ENCODE results near the gene TMOD1. TPM values are rescaled to one million over a fixed set of nuclear protein-coding genes. Genes with fewer than 3 reads are reported as not detected.

The TMOD1 gene
- total RNA-seq, 1 experiment from 2014 or later, result not detected

- no peaks in the 10 kb centered on the region for H3K36me3 ChIP-seq (ENCODE audit: insufficient read depth, low read length)
- H3K27ac ChIP-seq (ENCODE audit: low read length), result no peak overlapping the region
- H3K9ac ChIP-seq (ENCODE audit: low read length), result no peak overlapping the region
- no peaks in the 10 kb centered on the region for H3K4me1 ChIP-seq (ENCODE audit: low read length)
- DNase-seq, result no peak
- no peaks in the 10 kb centered on the region for H3K9me2 ChIP-seq (replicated peaks; ENCODE audit: insufficient read depth, low read length)
- H2AFZ ChIP-seq (ENCODE audit: low read length), result no peak overlapping the region
- H3K4me2 ChIP-seq (ENCODE audit: low read depth, low read length, poor library complexity, severe bottlenecking), result no peak overlapping the region
- H4K20me1 ChIP-seq (ENCODE audit: insufficient read depth, low read depth, low read length), result no peaks in the 10 kb centered on the region
- no peaks in the 10 kb centered on the region for H3K79me2 ChIP-seq (ENCODE audit: low read length)
- no peaks in the 10 kb centered on the region for H3K27me3 ChIP-seq (ENCODE audit: low read length)
- no peak overlapping the region for H3K4me3 ChIP-seq (ENCODE audit: low read length)
- H3K9me3 ChIP-seq (ENCODE audit: low read length), result no peaks in the 10 kb centered on the region
Measured at GRCh38 chr9:97551308-97551707, 49.8 kb downstream of the TMOD1 start.

DNA sequence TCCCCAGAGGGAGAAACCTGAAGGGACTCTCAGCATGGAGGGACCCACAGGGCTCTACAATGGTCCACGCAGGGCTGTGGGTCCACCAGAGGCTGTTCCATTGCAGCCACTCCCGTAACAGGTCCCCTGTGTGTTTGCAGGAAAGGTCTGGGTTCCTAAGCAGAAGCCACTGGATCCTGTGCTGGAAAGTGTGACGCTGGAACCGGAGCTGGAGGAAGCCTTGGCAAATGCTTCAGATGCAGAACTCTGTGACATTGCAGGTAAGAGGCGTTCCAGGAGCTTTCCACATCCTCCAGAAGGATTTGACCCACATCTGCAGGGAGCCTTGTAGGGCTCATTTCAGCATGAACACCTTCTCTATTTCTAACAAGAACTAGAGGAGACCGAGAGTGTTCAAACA, 51.7 kb downstream of the TMOD1 start:
- Histone ChIP-seq H3K27ac (ENCODE audit: low read length) (no peak overlapping the region), H3K4me1 (ENCODE audit: low read length) (no peaks in the 10 kb centered on the region), H3K4me3 (ENCODE audit: low read length) (no peak overlapping the region), H3K4me2 (ENCODE audit: low read depth, low read length, poor library complexity, severe bottlenecking) (no peak overlapping the region), H3K27me3 (ENCODE audit: low read length) (no peaks in the 10 kb centered on the region), H3K36me3 (ENCODE audit: insufficient read depth, low read length) (no peaks in the 10 kb centered on the region), H4K20me1 (ENCODE audit: insufficient read depth, low read depth, low read length) (no peaks in the 10 kb centered on the region), H3K9ac (ENCODE audit: low read length) (no peak overlapping the region), H3K9me2 (replicated peaks; ENCODE audit: insufficient read depth, low read length) (no peaks in the 10 kb centered on the region), H2AFZ (ENCODE audit: low read length) (no peak overlapping the region), H3K9me3 (ENCODE audit: low read length) (no peaks in the 10 kb centered on the region), H3K79me2 (ENCODE audit: low read length) (no peaks in the 10 kb centered on the region)
- DNase-seq, result no peak

DNA sequence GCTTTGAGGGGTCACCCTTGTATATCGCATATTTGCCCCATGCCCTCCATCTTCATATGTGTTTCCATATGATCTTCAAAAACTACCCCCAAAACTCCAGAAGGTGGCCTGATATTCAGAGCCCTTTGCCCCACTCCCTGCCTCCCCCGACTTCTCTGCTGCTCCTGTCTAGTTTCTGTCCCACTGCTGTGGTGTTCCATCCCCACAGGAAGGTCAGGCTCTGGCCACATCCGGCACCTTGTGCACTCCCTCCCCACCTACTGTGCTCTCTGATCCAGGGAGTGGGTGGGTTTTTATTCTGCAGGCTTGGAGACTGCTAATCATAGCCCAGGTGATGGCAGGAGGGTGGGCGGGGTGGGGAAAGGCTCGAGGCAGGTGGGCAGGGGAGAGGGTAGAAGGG, 52.4 kb downstream of the TMOD1 start:
- Histone ChIP-seq H2AFZ (ENCODE audit: low read length) (no peak overlapping the region), H4K20me1 (ENCODE audit: insufficient read depth, low read depth, low read length) (no peaks in the 10 kb centered on the region), H3K79me2 (ENCODE audit: low read length) (no peaks in the 10 kb centered on the region), H3K9me2 (replicated peaks; ENCODE audit: insufficient read depth, low read length) (no peaks in the 10 kb centered on the region), H3K4me2 (ENCODE audit: low read depth, low read length, poor library complexity, severe bottlenecking) (no peak overlapping the region), H3K36me3 (ENCODE audit: insufficient read depth, low read length) (no peaks in the 10 kb centered on the region), H3K9ac (ENCODE audit: low read length) (no peak overlapping the region), H3K4me1 (ENCODE audit: low read length) (no peaks in the 10 kb centered on the region), H3K27me3 (ENCODE audit: low read length) (no peaks in the 10 kb centered on the region), H3K4me3 (ENCODE audit: low read length) (no peak overlapping the region), H3K9me3 (ENCODE audit: low read length) (no peaks in the 10 kb centered on the region), H3K27ac (ENCODE audit: low read length) (no peak overlapping the region)
- no peak for DNase-seq

DNA sequence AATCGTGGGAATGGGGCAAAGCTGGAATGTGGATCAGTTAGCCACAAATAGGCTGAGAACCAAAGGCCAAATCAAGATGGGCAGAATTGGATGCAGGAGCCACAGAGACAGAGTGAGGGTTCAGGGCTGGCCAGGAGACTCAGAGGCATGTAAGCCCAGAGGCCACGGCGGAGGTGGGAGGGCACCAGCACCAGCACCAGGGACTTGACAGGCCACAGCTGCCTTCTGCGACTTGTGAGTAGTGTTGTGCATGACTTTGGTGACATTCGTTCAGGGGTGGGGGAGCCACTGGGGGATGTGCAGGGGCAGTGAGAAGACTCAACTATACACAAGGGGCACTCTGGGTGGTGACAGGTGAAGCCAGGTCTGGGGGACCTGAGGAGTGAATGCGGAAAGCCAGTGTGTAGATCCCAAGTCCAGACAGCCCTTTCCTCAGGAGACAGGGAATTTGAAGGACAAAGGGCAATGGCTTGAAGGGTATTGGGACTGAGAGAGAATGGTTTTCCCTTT, 53.2 kb downstream of the TMOD1 start:
- no peak overlapping the region for H3K9ac ChIP-seq (ENCODE audit: low read length)
- H2AFZ ChIP-seq (ENCODE audit: low read length), result no peak overlapping the region
- no peak for DNase-seq
- no peaks in the 10 kb centered on the region for H3K79me2 ChIP-seq (ENCODE audit: low read length)
- H4K20me1 ChIP-seq (ENCODE audit: insufficient read depth, low read depth, low read length), result no peaks in the 10 kb centered on the region
- H3K9me2 ChIP-seq (replicated peaks; ENCODE audit: insufficient read depth, low read length), result no peaks in the 10 kb centered on the region
- H3K36me3 ChIP-seq (ENCODE audit: insufficient read depth, low read length), result no peaks in the 10 kb centered on the region
- H3K4me1 ChIP-seq (ENCODE audit: low read length), result no peaks in the 10 kb centered on the region
- no peak overlapping the region for H3K27ac ChIP-seq (ENCODE audit: low read length)
- H3K4me3 ChIP-seq (ENCODE audit: low read length), result no peak overlapping the region
- no peak overlapping the region for H3K4me2 ChIP-seq (ENCODE audit: low read depth, low read length, poor library complexity, severe bottlenecking)
- H3K27me3 ChIP-seq (ENCODE audit: low read length), result no peaks in the 10 kb centered on the region
- no peaks in the 10 kb centered on the region for H3K9me3 ChIP-seq (ENCODE audit: low read length)

DNA sequence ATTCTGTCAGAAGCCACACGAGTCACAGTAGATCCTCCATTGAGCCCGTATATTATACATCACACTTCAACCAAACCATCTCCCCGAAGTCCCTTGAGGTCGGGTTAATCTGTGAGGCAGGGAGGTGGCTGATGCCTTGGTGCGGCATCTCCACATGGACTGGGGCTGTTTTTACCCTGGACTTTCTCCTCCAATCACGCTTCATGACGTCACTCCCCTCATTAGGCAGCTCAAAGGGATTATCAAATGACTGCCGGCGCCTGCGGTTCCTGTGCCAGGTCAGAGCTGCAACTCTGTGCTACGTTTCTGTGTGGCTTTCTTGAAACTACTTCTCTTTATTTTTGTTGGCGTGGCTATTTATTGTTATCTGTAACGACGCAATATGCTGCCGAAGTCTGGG, 53.7 kb downstream of the TMOD1 start:
- H3K9me3 ChIP-seq (ENCODE audit: low read length), result no peaks in the 10 kb centered on the region
- H3K36me3 ChIP-seq (ENCODE audit: insufficient read depth, low read length), result no peaks in the 10 kb centered on the region
- H3K27ac ChIP-seq (ENCODE audit: low read length), result no peak overlapping the region
- no peaks in the 10 kb centered on the region for H3K27me3 ChIP-seq (ENCODE audit: low read length)
- no peak for DNase-seq
- H3K4me2 ChIP-seq (ENCODE audit: low read depth, low read length, poor library complexity, severe bottlenecking), result no peak overlapping the region
- H3K4me3 ChIP-seq (ENCODE audit: low read length), result no peak overlapping the region
- H3K4me1 ChIP-seq (ENCODE audit: low read length), result no peaks in the 10 kb centered on the region
- no peak overlapping the region for H2AFZ ChIP-seq (ENCODE audit: low read length)
- no peaks in the 10 kb centered on the region for H3K9me2 ChIP-seq (replicated peaks; ENCODE audit: insufficient read depth, low read length)
- no peaks in the 10 kb centered on the region for H3K79me2 ChIP-seq (ENCODE audit: low read length)
- H3K9ac ChIP-seq (ENCODE audit: low read length), result no peak overlapping the region
- no peaks in the 10 kb centered on the region for H4K20me1 ChIP-seq (ENCODE audit: insufficient read depth, low read depth, low read length)

DNA sequence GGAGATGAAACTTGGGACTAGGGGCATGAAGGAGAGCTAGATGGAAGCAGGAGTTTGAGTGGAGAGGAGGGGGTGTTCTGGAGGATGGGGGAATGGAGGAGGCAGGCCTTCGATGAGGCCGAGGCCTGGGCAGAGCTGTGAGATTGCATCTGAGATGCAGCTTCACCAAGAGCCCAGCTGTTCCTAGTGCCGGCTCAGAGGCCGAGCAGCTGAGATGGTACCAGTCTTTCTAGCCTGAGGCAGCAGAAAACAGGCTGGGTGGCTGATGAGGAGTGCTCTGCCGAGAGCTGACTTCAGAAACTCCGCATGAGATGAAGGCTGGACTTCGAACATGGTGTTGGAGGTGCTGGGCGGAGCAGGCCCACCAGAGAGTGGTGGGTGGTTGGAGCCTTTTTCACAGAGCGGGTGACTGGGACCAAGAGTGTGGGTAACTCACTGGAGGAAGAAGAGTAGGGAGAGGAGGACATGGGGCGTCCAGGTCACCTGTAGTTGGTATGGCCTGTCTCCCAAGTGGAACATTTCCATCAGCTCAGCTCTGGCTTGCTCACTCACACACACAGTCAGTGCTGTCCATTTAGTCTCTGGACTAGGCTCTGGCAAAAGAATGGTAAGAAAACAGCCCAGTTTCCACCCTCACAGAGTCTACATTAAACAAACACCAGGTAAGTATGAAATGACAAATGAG, 54.7 kb downstream of the TMOD1 start:
- Histone ChIP-seq H3K36me3 (ENCODE audit: insufficient read depth, low read length) (no peaks in the 10 kb centered on the region), H3K4me1 (ENCODE audit: low read length) (no peaks in the 10 kb centered on the region), H3K27me3 (ENCODE audit: low read length) (no peaks in the 10 kb centered on the region), H2AFZ (ENCODE audit: low read length) (no peak overlapping the region), H4K20me1 (ENCODE audit: insufficient read depth, low read depth, low read length) (no peaks in the 10 kb centered on the region), H3K9ac (ENCODE audit: low read length) (no peak overlapping the region), H3K4me2 (ENCODE audit: low read depth, low read length, poor library complexity, severe bottlenecking) (no peak overlapping the region), H3K9me3 (ENCODE audit: low read length) (no peaks in the 10 kb centered on the region), H3K27ac (ENCODE audit: low read length) (no peak overlapping the region), H3K79me2 (ENCODE audit: low read length) (no peaks in the 10 kb centered on the region), H3K9me2 (replicated peaks; ENCODE audit: insufficient read depth, low read length) (no peaks in the 10 kb centered on the region), H3K4me3 (ENCODE audit: low read length) (no peak overlapping the region)
- no peak for DNase-seq

GRCh38 chr9:97556721-97557605, 55.5 kb downstream of the TMOD1 start:
- H3K36me3 ChIP-seq (ENCODE audit: insufficient read depth, low read length), result no peaks in the 10 kb centered on the region
- H3K27me3 ChIP-seq (ENCODE audit: low read length), result no peaks in the 10 kb centered on the region
- H2AFZ ChIP-seq (ENCODE audit: low read length), result no peak overlapping the region
- H3K4me3 ChIP-seq (ENCODE audit: low read length), result no peak overlapping the region
- H4K20me1 ChIP-seq (ENCODE audit: insufficient read depth, low read depth, low read length), result no peaks in the 10 kb centered on the region
- H3K27ac ChIP-seq (ENCODE audit: low read length), result no peak overlapping the region
- H3K9me3 ChIP-seq (ENCODE audit: low read length), result no peaks in the 10 kb centered on the region
- DNase-seq, result no peak
- H3K79me2 ChIP-seq (ENCODE audit: low read length), result no peaks in the 10 kb centered on the region
- H3K9me2 ChIP-seq (replicated peaks; ENCODE audit: insufficient read depth, low read length), result no peaks in the 10 kb centered on the region
- H3K9ac ChIP-seq (ENCODE audit: low read length), result no peak overlapping the region
- H3K4me2 ChIP-seq (ENCODE audit: low read depth, low read length, poor library complexity, severe bottlenecking), result no peak overlapping the region
- H3K4me1 ChIP-seq (ENCODE audit: low read length), result no peaks in the 10 kb centered on the region

DNA sequence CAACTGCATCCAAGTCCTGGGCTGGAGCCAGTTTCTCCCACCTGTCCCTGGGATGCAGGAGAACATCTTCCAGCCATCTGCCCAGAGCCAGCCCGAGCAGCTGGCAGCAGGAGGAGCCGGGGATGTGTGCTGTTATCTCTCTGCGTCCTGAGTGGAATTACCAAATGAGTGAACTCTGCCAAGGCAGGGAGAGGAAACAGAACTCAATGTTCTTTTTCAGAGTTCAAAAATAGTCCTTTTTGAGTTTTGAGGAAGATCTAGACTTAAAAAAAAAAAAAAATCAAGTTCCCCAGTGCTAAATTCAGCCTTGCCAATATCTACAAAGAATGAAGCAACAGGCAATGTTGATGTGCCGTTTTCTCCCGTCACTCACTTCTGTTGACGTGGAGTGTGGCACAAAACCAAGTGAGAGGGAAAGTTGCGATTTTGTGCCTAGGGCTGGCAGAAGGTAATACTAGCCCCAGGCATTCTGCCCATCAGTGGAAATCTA, 56.2 kb downstream of the TMOD1 start:
- Histone ChIP-seq H2AFZ (ENCODE audit: low read length) (no peak overlapping the region), H3K79me2 (ENCODE audit: low read length) (no peaks in the 10 kb centered on the region), H3K9me3 (ENCODE audit: low read length) (no peaks in the 10 kb centered on the region), H3K9me2 (replicated peaks; ENCODE audit: insufficient read depth, low read length) (no peaks in the 10 kb centered on the region), H3K4me1 (ENCODE audit: low read length) (no peaks in the 10 kb centered on the region), H3K4me2 (ENCODE audit: low read depth, low read length, poor library complexity, severe bottlenecking) (no peak overlapping the region), H3K9ac (ENCODE audit: low read length) (no peak overlapping the region), H3K36me3 (ENCODE audit: insufficient read depth, low read length) (no peaks in the 10 kb centered on the region), H3K27me3 (ENCODE audit: low read length) (no peaks in the 10 kb centered on the region), H4K20me1 (ENCODE audit: insufficient read depth, low read depth, low read length) (no peaks in the 10 kb centered on the region), H3K27ac (ENCODE audit: low read length) (no peak overlapping the region), H3K4me3 (ENCODE audit: low read length) (no peak overlapping the region)
- DNase-seq, result no peak
